Memory B cell (primary cell): ENCODE data around the gene SEC24B.
"Not testable (repeated sequence)": the region's sequence is repeated elsewhere in the genome, so short reads cannot be mapped to it uniquely, and the experiment has no call there.

ENCODE experiments used
- ATAC-seq: fragments of 150-1000 bp; cut with Tn5 transposase; 2 replicates; pipeline ENCODE4 v1.10.0; 2021; ENCODE audit warnings: low read depth, mild to moderate bottlenecking, moderate library complexity
- DNase-seq, 2 donors: peaks; one replicate each; pipeline ENCODE4 v3.0.0; 2022; ENCODE audit warnings: low spot score in 2 of 2
- H3K27ac Mint-ChIP-seq: one replicate; pipeline ENCODE4 v1.8.0; 2022; ENCODE audit warnings: mild to moderate bottlenecking, moderate library complexity, mixed read lengths
- H3K27me3 Mint-ChIP-seq: one replicate; pipeline ENCODE4 v1.8.0; 2022; ENCODE audit warnings: mixed read lengths
- H3K36me3 Mint-ChIP-seq: one replicate; pipeline ENCODE4 v1.8.0; 2022; ENCODE audit warnings: mild to moderate bottlenecking, mixed read lengths
- H3K4me1 Mint-ChIP-seq: one replicate; pipeline ENCODE4 v1.8.0; 2022; ENCODE audit warnings: mixed read lengths
- H3K4me3 Mint-ChIP-seq: one replicate; pipeline ENCODE4 v1.8.0; 2022; ENCODE audit warnings: mild to moderate bottlenecking, moderate library complexity, mixed read lengths
- H3K9me3 Mint-ChIP-seq: one replicate; pipeline ENCODE4 v1.8.0; 2022; ENCODE audit warnings: mixed read lengths

The SEC24B gene

GRCh38 chr4:109499513-109499912 is 65.9 kb downstream of the SEC24B start:
- ATAC-seq (no peak), DNase-seq (no peak)
- H3K4me3 Mint-ChIP-seq: no peak overlapping the region
- H3K36me3 Mint-ChIP-seq: peaks cover 31% of the 10 kb centered on the region
- H3K27me3 Mint-ChIP-seq: no peaks in the 10 kb centered on the region
- no peaks in the 10 kb centered on the region for H3K9me3 Mint-ChIP-seq
- H3K27ac Mint-ChIP-seq: no peak overlapping the region
- peaks cover 4% of the 10 kb centered on the region for H3K4me1 Mint-ChIP-seq

GRCh38 chr4:109506890-109507289 is 73.3 kb downstream of the SEC24B start:
- H3K27me3 Mint-ChIP-seq: no peaks in the 10 kb centered on the region
- DNase-seq (no peak), ATAC-seq (no peak)
- H3K9me3 Mint-ChIP-seq: no peaks in the 10 kb centered on the region
- no peak overlapping the region for H3K4me3 Mint-ChIP-seq
- H3K4me1 Mint-ChIP-seq: peaks cover 2% of the 10 kb centered on the region
- peaks cover 25% of the 10 kb centered on the region for H3K36me3 Mint-ChIP-seq
- no peak overlapping the region for H3K27ac Mint-ChIP-seq

DNA sequence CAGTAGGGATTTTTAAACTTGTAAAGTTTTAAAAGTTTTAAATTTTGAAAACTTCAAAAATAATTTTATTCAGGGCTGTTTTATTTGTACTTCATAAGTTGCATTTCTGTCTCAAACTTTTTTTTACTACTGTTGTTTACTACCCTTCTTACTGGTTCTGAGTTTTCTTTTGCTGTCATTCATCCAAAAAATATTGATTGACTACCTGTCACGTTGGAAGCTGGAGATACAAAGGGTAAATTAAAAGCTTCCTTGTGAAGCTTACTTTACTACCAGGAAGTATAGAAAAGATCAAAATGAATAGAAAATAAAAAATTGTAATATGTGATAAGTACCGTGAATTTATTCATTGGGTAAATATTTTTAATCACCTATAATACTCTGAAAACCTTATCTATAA is 77.1 kb downstream of the SEC24B start:
- Mint-ChIP-seq H3K27ac (peak overlapping the region; percentile 14), H3K36me3 (peaks cover 24% of the 10 kb centered on the region), H3K4me1 (no peaks in the 10 kb centered on the region), H3K4me3 (no peak overlapping the region), H3K9me3 (no peaks in the 10 kb centered on the region), H3K27me3 (no peaks in the 10 kb centered on the region)
- ATAC-seq (no peak), DNase-seq (no peak)

- Mint-ChIP-seq H3K4me1 (no peaks in the 10 kb centered on the region), H3K27me3 (no peaks in the 10 kb centered on the region), H3K36me3 (peaks cover 23% of the 10 kb centered on the region), H3K4me3 (no peak overlapping the region), H3K27ac (no peak overlapping the region), H3K9me3 (no peaks in the 10 kb centered on the region)
- DNase-seq (no peak), ATAC-seq (no peak)
Observed at GRCh38 chr4:109511414-109511813, 77.8 kb downstream of the SEC24B start.

GRCh38 chr4:109513368-109513767 is 79.8 kb downstream of the SEC24B start:
- H3K36me3 Mint-ChIP-seq: peaks cover 23% of the 10 kb centered on the region
- not testable (repeated sequence) for H3K27me3 Mint-ChIP-seq, H3K4me3 Mint-ChIP-seq, H3K9me3 Mint-ChIP-seq, H3K27ac Mint-ChIP-seq, H3K4me1 Mint-ChIP-seq, ATAC-seq, DNase-seq

- Mint-ChIP-seq H3K4me3 (no peak overlapping the region), H3K27me3 (no peaks in the 10 kb centered on the region), H3K9me3 (no peaks in the 10 kb centered on the region), H3K4me1 (no peaks in the 10 kb centered on the region), H3K36me3 (peaks cover 27% of the 10 kb centered on the region), H3K27ac (no peak overlapping the region)
- DNase-seq (no peak), ATAC-seq (no peak)
Observed at GRCh38 chr4:109532182-109532581, 98.6 kb downstream of the SEC24B start.

GRCh38 chr4:109545401-109545800 is 111.8 kb downstream of the SEC24B start:
- no peaks in the 10 kb centered on the region for H3K9me3 Mint-ChIP-seq
- H3K27me3 Mint-ChIP-seq: no peaks in the 10 kb centered on the region
- peaks cover 11% of the 10 kb centered on the region for H3K4me1 Mint-ChIP-seq
- peaks cover 19% of the 10 kb centered on the region for H3K36me3 Mint-ChIP-seq
- ATAC-seq (no peak), DNase-seq (no peak)
- H3K27ac Mint-ChIP-seq: no peak overlapping the region
- no peak overlapping the region for H3K4me3 Mint-ChIP-seq

DNA sequence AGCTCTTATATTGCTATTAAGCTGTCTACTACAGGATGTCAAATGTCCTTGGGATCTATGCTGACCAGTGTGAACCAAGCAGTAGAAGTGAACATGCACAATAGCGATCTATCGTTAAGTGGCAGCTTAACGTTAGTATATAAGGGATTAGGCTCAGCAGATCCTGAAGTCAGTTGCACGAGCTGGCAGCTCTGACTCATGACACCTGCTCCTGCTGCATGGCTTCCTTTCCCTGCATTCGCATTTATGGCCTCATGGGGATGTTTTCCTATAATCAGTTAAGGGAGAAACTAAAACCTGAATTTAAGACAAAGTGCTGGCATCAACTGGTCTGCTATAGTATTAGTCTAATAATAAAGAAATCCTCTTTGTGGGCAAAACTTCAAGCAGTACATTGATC is 113.8 kb downstream of the SEC24B start:
- H3K4me3 Mint-ChIP-seq: no peak overlapping the region
- DNase-seq: no peak
- H3K9me3 Mint-ChIP-seq: no peaks in the 10 kb centered on the region
- no peaks in the 10 kb centered on the region for H3K27me3 Mint-ChIP-seq
- H3K36me3 Mint-ChIP-seq: peaks cover 17% of the 10 kb centered on the region
- H3K4me1 Mint-ChIP-seq: peaks cover 11% of the 10 kb centered on the region
- ATAC-seq: no peak
- no peak overlapping the region for H3K27ac Mint-ChIP-seq

- Mint-ChIP-seq H3K9me3 (no peaks in the 10 kb centered on the region), H3K4me1 (peaks cover 14% of the 10 kb centered on the region), H3K4me3 (no peak overlapping the region), H3K36me3 (peaks cover 11% of the 10 kb centered on the region), H3K27ac (peak overlapping the region; percentile 82), H3K27me3 (no peaks in the 10 kb centered on the region)
- ATAC-seq (peak; percentile 34), DNase-seq (no peak)
Observed at GRCh38 chr4:109548655-109549054, 115.0 kb downstream of the SEC24B start.

DNA sequence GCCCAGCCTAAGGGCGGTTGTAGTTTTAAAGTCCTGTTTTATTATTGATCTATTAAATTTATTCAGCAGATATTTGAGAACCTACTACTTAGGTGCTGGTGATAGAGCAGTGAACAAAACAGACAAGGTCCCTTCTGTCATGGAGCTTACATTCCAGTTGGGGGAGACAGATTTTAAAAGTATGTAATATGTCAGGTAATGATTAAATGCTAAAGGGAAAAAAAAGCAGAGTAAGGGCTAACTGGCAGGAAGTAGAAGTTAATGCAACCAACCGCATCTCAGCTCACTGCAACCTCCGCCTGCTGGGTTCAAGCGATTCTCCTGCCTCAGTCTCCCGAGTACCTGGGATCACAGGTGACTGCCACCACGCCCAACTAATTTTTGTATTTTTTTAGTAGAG is 118.6 kb downstream of the SEC24B start:
- Mint-ChIP-seq H3K9me3 (no peaks in the 10 kb centered on the region), H3K36me3 (peaks cover 13% of the 10 kb centered on the region), H3K27ac (no peak overlapping the region), H3K4me3 (no peak overlapping the region), H3K4me1 (peaks cover 14% of the 10 kb centered on the region), H3K27me3 (no peaks in the 10 kb centered on the region)
- no peak for DNase-seq
- ATAC-seq: no peak

DNA sequence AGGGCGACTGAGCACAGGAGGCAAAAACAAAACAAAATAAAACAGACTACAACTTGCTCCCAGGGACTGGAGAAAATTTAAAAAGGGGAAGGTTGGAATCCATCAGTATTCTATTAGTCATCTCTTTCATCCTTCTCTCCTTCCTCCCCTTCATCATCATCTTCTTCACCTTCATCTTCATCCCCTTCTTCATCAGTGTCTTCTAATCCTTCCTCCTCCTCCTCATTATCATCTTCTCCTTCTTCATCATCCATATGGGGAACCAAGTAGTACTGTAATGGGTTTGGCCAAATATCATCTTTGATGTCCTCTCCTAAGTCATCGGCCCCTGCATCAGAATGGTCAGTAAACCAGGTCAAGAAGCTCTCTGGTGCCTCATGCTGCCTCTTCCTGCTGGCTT is 119.5 kb downstream of the SEC24B start:
- H3K9me3 Mint-ChIP-seq: no peaks in the 10 kb centered on the region
- H3K36me3 Mint-ChIP-seq: peaks cover 12% of the 10 kb centered on the region
- H3K4me3 Mint-ChIP-seq: no peak overlapping the region
- H3K27ac Mint-ChIP-seq: no peak overlapping the region
- ATAC-seq: no peak
- DNase-seq: no peak
- peaks cover 10% of the 10 kb centered on the region for H3K4me1 Mint-ChIP-seq
- H3K27me3 Mint-ChIP-seq: no peaks in the 10 kb centered on the region

DNA sequence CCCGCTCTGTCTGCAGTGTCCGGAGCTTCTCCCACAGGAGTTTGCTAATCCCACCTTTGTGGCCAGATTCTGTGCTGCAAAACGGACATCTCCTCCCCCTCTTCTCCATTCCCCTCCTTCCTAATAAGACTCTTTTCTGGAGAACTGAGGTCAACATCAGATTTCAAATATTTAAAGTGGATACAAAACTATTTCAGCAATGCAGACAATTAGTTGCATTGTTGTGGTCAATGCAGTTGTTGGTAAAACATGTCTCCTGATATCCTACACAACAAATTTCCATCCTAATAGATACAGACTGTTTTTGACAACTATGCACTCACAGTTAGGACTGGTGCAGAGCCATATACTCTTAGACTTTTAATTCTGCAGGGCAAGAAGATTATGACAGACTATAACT is 121.4 kb downstream of the SEC24B start:
- no peak for DNase-seq
- H3K27ac Mint-ChIP-seq: peak overlapping the region; percentile 19
- no peaks in the 10 kb centered on the region for H3K9me3 Mint-ChIP-seq
- no peaks in the 10 kb centered on the region for H3K27me3 Mint-ChIP-seq
- peaks cover 3% of the 10 kb centered on the region for H3K4me1 Mint-ChIP-seq
- no peak for ATAC-seq
- peaks cover 8% of the 10 kb centered on the region for H3K36me3 Mint-ChIP-seq
- no peak overlapping the region for H3K4me3 Mint-ChIP-seq

- DNase-seq (no peak), ATAC-seq (no peak)
- Mint-ChIP-seq H3K27me3 (no peaks in the 10 kb centered on the region), H3K9me3 (no peaks in the 10 kb centered on the region), H3K4me1 (peaks cover 6% of the 10 kb centered on the region), H3K36me3 (peaks cover 5% of the 10 kb centered on the region), H3K27ac (no peak overlapping the region), H3K4me3 (no peak overlapping the region)
Observed at GRCh38 chr4:109557433-109557832, 123.8 kb downstream of the SEC24B start.

DNA sequence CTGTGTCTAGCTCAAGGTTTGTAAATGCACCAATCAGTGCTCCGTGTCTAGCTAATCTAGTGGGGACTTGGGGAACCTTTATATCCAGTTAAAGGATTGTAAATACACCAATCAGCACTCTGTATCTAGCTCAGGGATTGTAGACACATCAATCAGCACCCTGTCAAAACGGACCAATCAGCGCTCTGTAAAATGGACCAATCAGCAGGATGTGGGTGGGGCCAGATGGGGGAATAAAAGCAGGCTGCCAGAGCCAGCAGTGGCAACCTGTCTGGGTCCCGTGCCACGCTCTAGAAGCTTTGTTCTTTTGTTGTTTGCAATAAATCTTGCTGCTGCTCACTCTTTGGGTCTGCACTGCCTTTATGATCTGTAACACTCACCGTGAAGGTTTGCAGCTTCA is 124.5 kb downstream of the SEC24B start:
- not testable (repeated sequence) for H3K27ac Mint-ChIP-seq, H3K36me3 Mint-ChIP-seq, H3K4me3 Mint-ChIP-seq, H3K27me3 Mint-ChIP-seq, ATAC-seq, H3K9me3 Mint-ChIP-seq, DNase-seq
- H3K4me1 Mint-ChIP-seq: peaks cover 10% of the 10 kb centered on the region

DNA sequence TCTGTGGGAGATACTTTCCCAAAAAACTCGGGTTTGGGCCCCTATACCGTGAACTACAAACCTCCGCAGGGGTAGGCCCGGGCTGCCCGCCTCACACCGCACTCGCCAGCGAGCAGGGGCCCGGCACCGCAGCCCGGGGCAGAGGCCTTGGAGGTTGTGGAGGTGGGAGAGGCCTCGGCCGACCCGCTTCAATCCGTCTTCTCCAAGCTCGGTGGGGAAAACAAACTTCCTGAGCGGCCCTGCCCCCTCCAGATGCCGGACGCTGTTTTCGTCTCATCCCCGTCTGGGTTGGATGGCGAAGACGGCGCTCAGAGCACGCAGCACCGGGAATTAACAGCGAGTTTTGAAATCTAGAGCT is 126.0 kb downstream of the SEC24B start:
- H3K27me3 Mint-ChIP-seq: no peaks in the 10 kb centered on the region
- peak overlapping the region; percentile 89 for H3K4me3 Mint-ChIP-seq
- H3K9me3 Mint-ChIP-seq: no peaks in the 10 kb centered on the region
- peak overlapping the region; percentile 60 for H3K27ac Mint-ChIP-seq
- ATAC-seq (peak; percentile 18), DNase-seq (peak in 1 of 2 donors; percentile 45)
- peaks cover 8% of the 10 kb centered on the region for H3K36me3 Mint-ChIP-seq
- H3K4me1 Mint-ChIP-seq: peaks cover 13% of the 10 kb centered on the region
